ENCODE data around the gene MYH14.

Gene MYH14

DNA sequence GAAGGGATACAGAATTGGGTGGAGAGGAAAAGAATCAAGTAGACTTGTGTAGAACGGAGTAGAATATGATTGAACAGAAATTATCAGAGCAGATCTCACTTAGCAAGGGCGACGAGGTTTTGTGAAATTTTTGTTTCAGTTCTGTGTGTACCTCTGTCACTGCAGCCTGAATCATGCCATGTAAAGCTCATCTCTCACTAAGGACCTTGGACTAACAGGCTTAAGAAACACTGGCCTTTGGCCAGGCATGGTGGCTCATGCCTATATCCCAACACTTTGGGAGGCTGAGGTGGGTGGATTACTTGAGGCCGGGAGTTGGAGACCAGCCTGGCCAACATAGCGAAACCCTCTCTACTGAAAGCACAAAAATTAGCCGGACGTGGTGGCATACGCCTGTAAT lies 62.6 kb downstream of the MYH14 start:
- no peak for DNase-seq

DNA sequence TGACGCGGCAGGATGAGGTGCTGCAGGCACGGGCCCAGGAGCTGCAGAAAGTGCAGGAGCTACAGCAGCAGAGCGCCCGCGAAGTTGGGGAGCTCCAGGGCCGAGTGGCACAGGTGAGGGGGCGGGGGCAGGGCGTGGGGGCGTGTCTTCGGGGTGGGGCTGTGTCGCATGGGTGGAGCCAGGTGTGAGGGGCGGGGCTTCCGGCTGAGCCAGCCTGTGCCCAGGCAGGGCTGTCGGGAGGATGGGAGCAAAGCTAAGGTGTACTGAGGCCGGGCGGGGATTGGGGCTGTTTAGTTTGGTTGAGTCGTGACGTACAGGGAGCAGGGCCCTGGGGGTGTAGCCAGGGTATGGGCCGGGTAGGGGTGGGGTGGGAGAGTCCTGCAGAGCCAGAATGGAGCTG lies 63.5 kb downstream of the MYH14 start:
- H3K36me3 ChIP-seq (replicated peaks), result no peaks in the 10 kb centered on the region
- H3K27ac ChIP-seq, result no peak overlapping the region
- TF ChIP-seq, protein P1, sequence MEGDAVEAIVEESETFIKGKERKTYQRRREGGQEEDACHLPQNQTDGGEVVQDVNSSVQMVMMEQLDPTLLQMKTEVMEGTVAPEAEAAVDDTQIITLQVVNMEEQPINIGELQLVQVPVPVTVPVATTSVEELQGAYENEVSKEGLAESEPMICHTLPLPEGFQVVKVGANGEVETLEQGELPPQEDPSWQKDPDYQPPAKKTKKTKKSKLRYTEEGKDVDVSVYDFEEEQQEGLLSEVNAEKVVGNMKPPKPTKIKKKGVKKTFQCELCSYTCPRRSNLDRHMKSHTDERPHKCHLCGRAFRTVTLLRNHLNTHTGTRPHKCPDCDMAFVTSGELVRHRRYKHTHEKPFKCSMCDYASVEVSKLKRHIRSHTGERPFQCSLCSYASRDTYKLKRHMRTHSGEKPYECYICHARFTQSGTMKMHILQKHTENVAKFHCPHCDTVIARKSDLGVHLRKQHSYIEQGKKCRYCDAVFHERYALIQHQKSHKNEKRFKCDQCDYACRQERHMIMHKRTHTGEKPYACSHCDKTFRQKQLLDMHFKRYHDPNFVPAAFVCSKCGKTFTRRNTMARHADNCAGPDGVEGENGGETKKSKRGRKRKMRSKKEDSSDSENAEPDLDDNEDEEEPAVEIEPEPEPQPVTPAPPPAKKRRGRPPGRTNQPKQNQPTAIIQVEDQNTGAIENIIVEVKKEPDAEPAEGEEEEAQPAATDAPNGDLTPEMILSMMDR (IDR thresholded peaks at IDR 0.05; ENCODE audit: low read depth, low read length, missing control alignments), result no peak
- no peak for DNase-seq
- H3K4me3 ChIP-seq (ENCODE audit: low read depth, low read length), result no peak overlapping the region
- no peaks in the 10 kb centered on the region for H3K27me3 ChIP-seq (replicated peaks)
- in situ Hi-C loops (cut with HindIII; ENCODE audit: low pct_ligation_motif_present, low sequenced_read_pairs), result no loop called here

More for the DNA sequence above, 62.6 kb downstream of the MYH14 start:
- H3K4me3 ChIP-seq (ENCODE audit: low read depth, low read length), result no peak overlapping the region
- H3K27me3 ChIP-seq (replicated peaks), result no peaks in the 10 kb centered on the region
- no peak overlapping the region for H3K27ac ChIP-seq
- no peaks in the 10 kb centered on the region for H3K36me3 ChIP-seq (replicated peaks)
- TF ChIP-seq, protein P1 (IDR thresholded peaks at IDR 0.05; ENCODE audit: low read depth, low read length, missing control alignments), result no peak
- in situ Hi-C loops (cut with HindIII; ENCODE audit: low pct_ligation_motif_present, low sequenced_read_pairs), result no loop called here

DNA sequence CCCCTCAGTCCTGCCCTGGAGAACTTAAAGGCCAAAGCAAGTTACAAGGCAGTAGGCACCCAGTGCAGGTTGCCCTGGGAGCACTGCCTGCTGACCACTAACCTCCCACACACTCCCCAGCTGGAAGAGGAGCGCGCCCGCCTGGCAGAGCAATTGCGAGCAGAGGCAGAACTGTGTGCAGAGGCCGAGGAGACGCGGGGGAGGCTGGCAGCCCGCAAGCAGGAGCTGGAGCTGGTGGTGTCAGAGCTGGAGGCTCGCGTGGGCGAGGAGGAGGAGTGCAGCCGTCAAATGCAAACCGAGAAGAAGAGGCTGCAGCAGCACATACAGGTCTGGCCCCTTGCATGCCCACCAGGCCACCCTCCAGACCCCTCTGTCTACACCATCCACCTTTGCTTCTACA lies 64.6 kb downstream of the MYH14 start:
- DNase-seq, result no peak
- in situ Hi-C loops (cut with HindIII; ENCODE audit: low pct_ligation_motif_present, low sequenced_read_pairs), result no loop called here
- Histone ChIP-seq H3K4me3 (ENCODE audit: low read depth, low read length) (no peak overlapping the region), H3K36me3 (replicated peaks) (no peaks in the 10 kb centered on the region), H3K27ac (no peak overlapping the region), H3K27me3 (replicated peaks) (no peaks in the 10 kb centered on the region)
- TF ChIP-seq, protein P1 (IDR thresholded peaks at IDR 0.05; ENCODE audit: low read depth, low read length, missing control alignments), result no peak

DNA sequence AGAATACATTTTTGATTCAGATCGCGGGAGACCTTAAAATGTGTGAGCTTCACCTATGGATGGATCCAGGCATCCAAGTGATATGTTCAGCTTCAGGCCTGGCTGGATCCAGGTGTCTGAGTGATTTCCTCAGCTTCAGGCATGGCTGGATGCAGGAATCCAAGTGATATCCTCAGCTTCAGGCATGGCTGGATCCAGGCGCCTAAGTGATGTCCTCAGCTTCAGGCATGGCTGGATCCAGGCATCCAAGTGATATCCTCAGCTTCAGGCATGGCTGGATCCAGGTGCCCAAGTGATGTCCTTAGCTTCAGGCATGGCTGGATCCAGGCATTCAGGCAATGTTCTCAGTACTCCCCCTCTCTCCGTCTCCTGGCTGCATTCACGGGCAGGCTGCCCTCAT lies 65.1 kb downstream of the MYH14 start:
- TF ChIP-seq, protein P1 (IDR thresholded peaks at IDR 0.05; ENCODE audit: low read depth, low read length, missing control alignments), result no peak
- no peak overlapping the region for H3K27ac ChIP-seq
- H3K27me3 ChIP-seq (replicated peaks), result no peaks in the 10 kb centered on the region
- H3K36me3 ChIP-seq (replicated peaks), result no peaks in the 10 kb centered on the region
- no peak for DNase-seq
- H3K4me3 ChIP-seq (ENCODE audit: low read depth, low read length), result no peak overlapping the region
- in situ Hi-C loops (cut with HindIII; ENCODE audit: low pct_ligation_motif_present, low sequenced_read_pairs), result no loop called here

DNA sequence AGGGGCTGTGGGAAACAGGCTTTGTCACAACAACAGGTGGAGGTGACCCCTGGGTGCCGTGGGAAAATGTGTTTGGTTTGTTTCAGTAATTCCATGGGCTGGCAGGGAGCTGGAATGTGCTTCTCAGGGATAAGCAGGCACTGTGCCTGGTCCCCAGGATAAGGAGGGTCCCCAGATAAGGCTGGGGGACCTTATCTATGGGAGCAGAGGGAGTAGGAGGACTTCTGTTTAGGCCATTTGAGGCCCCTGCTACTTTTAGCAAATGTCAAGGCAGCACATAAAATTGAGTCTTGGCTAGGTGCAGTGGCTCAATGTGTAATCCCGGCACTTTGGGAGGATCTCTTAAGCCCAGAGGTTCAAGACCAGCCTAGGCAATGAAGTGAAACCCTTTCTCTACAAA lies 66.2 kb downstream of the MYH14 start:
- DNase-seq, result no peak
- no peaks in the 10 kb centered on the region for H3K27me3 ChIP-seq (replicated peaks)
- TF ChIP-seq, protein P1 (IDR thresholded peaks at IDR 0.05; ENCODE audit: low read depth, low read length, missing control alignments), result no peak
- no peak overlapping the region for H3K27ac ChIP-seq
- no peak overlapping the region for H3K4me3 ChIP-seq (ENCODE audit: low read depth, low read length)
- in situ Hi-C loops (cut with HindIII; ENCODE audit: low pct_ligation_motif_present, low sequenced_read_pairs), result no loop called here
- no peaks in the 10 kb centered on the region for H3K36me3 ChIP-seq (replicated peaks)

DNA sequence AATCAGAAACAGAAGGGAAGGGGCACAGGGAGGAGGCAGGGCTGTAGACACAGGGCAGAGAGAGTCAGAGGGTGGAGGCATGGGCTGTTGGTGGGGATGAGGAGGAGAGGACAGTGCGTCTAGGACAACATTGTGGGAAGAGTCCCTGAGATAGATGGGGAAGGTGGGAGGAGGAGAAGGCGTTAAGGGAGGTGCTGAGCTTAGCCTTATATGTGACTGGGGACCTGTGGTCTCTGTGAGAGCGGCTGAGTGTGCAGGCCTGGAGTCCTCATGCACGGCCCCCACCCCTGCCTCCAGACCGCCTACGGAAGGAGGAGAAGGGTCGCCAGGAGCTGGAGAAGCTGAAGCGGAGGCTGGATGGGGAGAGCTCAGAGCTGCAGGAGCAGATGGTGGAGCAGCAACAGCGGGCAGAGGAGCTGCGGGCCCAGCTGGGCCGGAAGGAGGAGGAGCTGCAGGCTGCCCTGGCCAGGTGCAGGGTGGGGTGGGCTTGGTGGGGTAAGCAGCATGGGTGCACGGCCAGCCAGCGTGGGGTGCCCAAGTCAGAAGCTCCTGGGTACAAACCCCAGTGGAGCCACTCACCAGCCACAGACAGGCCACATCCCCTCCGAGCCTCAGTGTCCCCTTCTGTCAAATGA lies 69.0 kb downstream of the MYH14 start:
- in situ Hi-C loops (cut with HindIII; ENCODE audit: low pct_ligation_motif_present, low sequenced_read_pairs), result no loop called here
- no peak overlapping the region for H3K27ac ChIP-seq
- no peak for DNase-seq
- no peaks in the 10 kb centered on the region for H3K27me3 ChIP-seq (replicated peaks)
- TF ChIP-seq, protein P1 (IDR thresholded peaks at IDR 0.05; ENCODE audit: low read depth, low read length, missing control alignments), result no peak
- no peaks in the 10 kb centered on the region for H3K36me3 ChIP-seq (replicated peaks)
- no peak overlapping the region for H3K4me3 ChIP-seq (ENCODE audit: low read depth, low read length)
